ENCODE measurements around the gene ANO2. TPM values are rescaled to one million over a fixed set of nuclear protein-coding genes. Genes with fewer than 3 reads are reported as not detected.
"Not testable (repeated sequence)": the region's sequence is repeated elsewhere in the genome, so short reads cannot be mapped to it uniquely, and the experiment has no call there.

Gene ANO2
- polyA plus RNA-seq, 1 donor = 4.0 TPM

DNA sequence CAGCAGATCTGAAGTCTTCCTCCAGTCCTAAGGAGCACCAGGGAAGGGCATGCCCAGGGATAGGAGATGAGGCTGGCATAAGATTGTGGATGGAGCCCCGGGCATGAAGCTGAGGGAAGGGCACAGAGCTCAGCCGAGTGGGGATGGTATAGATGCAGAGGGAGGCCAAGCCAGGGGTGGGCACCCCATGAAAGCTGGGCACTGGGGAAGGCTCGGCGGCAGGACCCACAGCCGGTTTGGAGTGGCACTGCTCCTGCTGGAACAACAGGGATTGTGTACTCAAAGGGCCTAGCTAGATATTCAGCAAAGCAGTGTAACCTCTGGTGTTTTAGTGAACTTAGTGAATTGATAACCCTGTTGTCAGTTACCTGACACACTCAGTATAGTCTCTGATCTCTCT, 396.0 kb downstream of the ANO2 start:
- no peak for DNase-seq (ENCODE audit: low read depth)

DNA sequence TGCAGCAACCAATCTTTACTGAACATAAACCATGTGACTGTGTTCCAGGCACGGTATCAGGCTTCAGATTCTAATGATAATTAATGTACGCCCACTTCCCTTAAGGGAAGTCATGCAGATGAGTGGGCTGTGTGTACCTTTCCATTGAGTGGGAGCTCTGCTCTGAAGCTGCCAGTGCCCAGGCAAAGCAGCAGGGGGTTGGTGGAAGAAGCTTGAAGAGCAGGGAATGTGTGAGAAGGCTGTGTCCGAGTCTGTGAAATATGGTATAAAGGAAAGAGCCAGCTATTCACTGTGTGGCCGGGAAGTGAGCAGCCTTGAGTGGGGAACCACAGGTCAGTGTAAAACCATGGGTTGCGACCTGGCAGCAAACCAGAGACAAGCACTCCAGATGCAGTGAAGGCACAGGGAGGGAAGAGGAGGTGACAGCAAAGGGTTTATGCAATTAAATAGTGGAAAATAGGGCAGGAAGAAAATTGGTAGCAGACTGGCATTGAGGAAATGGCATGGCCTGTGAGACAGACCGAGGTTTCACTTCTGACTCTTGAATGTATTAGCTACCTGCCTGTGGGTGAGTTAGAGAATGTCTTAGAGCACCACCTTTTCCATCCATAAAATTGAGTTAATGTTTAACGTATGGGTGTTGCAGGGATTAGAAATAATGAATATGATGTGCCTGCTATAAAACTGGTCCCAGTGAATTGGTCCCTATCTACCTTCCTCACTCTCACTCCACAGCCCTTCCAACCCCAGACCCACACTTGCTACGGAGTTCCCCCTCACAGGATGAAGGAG, 396.7 kb downstream of the ANO2 start:
- no peak for DNase-seq (ENCODE audit: low read depth)

DNA sequence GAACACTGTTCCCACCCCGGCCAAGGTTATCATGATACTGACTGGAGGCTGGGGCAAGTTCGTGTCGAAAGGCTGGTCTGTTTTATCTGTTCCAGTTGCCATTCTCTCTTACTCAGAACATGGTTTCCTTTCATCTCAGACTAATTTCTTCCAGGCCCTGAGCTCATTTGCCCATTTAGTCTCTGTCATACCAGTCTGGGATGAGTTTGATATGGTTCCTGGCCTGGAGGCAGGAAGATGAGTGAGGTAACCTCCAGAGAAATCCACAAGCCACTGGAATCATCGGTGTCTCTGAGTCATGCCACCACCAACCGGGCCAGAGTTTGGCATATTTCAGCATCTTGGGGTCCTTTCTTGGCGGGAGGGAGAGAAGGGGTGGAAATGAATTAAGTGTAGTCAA, 398.4 kb downstream of the ANO2 start:
- no peak for DNase-seq (ENCODE audit: low read depth)

DNA sequence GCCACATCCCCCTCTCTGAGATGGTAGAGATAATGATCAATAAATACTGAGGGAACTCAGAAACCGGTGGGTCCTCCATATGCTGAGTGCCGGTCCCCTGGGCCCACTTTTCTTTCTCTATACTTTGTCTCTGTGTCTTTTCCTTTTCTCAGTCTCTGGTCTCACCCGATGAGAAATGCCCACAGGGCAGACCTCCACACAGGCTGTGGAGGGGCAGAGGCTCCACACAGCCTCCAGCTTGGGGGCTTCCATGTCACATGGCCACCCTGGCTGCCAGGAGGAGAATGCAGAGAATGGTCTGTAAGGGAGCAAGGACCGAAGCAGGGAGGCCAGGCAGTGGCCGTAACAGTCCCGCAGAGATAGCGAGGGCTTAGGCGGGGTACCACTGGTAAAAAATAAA, 407.3 kb downstream of the ANO2 start:
- DNase-seq (ENCODE audit: low read depth) = no peak

DNA sequence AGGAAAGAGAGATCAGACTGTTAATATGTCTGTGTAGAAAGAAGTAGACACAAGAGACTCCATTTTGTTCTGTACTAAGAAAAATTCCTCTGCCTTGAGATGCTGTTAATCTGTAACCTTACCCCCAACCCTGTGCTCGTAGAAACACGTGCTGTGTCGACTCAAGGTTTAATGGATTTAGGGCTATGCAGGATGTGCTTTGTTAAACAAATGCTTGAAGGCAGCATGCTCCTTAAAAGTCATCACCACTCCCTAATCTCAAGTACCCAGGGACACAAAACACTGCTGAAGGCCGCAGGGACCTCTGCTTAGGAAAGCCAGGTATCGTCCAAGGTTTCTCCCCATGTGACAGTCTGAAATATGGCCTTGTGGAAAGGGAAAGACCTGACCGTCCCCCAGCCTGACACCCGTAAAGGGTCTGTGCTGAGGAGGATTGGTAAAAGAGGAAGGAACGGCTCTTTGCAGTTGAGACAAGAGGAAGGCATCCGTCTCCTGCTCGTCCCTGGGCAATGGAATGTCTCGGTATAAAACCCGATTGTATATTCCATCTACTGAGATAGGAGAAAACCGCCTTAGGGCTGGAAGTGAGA, 407.9 kb downstream of the ANO2 start:
- not testable (repeated sequence) for DNase-seq (ENCODE audit: low read depth)

DNA sequence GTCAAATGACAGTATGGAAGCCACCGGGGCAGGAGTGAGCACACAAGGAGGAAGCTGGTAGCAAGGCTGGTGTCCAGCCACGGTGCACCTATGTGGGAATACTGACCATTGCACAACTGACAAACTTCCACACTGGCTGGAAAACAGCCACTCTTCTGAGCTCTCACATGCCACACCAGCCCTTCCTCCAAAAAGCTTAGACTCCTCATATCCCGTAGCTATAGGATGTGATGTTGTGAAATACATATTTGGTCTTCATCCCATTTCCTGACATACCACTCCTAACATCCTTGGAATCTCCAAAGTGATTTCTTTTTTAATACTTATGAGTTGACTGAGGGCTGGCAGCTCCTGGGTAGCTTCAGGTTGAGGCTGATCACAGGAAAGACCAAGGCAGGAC, 409.5 kb downstream of the ANO2 start:
- DNase-seq (ENCODE audit: low read depth) = no peak

DNA sequence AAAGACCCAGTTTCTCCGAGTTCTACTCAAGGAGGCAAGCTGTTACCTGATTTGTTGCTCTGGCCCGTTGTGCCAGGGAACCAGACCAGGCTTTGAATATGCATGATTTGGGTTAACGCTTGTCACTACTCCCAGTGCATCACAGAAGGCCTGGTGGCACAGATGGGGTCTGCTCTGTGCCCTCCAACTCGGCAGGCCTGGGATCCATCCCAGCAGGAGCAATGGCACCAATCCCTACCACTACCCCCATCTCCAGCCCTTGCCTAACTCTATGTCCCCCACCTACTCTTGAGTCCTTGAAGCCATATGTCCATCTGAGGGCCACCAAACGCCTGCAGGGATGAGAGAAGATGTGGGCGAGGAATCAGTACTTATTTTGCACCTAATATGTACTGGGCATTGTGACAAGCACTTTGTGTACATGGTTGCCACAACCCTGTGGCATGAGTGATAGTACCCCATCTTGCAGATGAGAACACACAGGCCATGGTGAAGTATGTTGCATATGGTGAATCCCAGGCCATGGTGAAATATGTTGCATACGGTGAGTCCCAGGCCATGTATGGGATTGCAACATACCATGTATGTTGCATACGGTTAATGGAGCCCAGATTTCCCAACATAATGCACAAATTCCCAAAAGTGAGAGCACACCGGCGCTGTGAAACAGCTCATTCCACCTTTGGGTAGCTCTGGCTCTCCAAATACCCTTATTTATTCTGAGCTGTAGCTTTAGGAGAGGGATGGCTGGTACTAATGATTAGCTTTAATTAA, 410.4 kb downstream of the ANO2 start:
- no peak for DNase-seq (ENCODE audit: low read depth)

DNA sequence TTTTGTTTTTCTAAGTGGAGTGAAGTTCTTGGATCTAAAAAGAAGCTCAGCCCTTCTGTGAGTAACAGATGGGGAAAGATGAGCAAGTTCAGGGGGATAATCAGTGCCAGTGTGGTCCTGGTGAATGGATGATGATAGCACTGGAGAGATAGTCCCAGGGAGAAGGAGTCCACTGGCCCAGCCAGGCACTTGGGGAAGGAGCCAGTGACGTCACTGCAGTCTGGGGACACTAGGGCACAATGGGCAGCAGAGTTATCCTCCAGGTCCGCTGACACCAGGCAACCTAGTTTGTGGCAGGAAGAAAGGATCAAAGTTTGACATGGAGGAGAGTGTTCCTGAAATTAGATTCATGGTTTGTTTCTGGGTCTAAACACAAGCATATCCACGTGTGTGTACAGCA, 411.7 kb downstream of the ANO2 start:
- DNase-seq (ENCODE audit: low read depth) = no peak

DNA sequence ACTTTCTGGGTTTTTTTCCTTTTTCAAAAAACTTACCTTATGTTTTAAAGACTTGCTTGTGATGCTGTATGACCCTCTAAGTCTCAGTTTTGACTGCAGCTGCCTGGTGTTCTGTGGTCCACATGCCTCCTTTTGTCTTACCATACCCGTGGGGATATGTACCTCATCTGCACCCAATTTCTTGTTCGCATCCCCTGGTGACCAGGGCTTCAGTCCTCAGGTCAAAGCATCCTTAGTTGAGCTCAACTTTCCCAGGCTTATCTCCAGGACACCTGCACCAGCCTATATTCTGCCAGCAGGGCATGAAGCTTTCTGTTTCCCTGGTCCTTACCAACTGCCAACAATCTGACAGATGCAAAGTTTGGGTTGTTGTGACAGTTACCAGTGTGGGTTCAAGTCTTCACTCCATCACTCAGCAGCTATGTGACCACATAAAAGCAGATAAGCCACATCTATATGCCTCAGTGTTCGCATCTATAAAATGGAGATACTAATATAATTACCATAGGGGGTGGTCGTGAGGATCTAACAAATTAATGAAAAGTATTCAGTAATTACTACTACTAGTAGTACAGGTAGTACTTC, 419.2 kb downstream of the ANO2 start:
- no peak for DNase-seq (ENCODE audit: low read depth)

DNA sequence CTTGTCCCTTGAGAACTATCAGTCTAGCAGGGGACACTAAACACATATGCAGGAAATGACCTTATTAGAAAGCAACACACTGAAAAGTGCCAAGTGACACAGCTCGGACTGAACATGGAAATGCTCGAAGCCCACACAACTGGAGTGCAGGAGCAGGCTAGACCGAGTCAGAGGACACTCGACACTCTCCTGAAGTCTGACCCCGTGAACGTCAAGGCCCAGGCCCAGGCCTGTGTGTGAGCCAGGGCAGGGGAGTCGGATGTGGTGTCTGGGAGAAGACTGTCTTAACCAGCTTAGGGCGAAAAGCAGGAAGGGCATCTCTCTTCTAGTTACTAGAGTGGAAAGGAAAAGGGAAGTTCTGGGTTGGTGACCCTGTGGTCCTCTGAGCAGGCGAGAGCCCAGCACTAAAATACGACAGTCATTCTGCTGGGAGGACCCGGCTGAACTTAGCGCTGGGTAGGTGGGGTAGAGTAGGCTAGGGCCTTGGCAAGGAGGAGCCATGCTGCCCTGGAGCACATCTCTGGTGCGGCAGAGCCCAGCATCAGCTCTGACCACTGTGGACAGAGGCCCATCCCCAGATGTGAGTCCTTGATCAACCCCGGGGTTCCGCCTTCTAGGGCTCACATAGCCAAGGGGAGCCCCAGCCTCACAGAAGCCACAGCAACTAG, 420.2 kb downstream of the ANO2 start:
- no peak for DNase-seq (ENCODE audit: low read depth)

DNA sequence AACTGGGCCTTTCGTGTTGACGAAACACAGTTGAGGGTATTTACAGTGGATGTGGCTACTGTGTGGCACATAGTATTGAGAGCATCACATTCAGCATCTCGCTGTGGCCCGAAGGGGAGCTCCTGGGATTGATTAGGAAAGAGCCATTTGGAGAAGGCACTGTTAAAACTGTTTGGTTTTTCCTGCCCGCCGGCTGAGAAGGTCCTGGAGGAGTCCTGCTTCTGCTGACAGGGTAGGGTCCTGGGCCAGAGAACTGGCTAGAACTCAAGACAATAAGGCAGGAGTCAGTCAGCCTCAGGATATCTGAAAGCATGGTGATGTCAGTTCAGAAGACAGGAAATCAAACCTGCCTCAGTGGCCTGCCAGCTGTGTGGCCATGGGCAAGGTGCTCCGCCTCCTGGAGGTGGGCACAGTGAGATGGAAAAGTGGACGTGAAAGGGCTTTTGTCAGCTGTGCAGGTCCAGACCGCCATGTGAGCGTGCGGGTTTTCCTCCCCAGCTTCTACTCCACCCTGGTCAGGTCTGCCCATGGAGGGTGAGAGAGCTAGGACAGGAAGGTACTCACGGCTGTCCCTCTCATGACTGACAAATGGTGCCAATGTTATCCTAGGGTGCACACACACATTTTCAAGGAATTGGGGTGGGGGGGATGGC, 420.8 kb downstream of the ANO2 start:
- no peak for DNase-seq (ENCODE audit: low read depth)

DNA sequence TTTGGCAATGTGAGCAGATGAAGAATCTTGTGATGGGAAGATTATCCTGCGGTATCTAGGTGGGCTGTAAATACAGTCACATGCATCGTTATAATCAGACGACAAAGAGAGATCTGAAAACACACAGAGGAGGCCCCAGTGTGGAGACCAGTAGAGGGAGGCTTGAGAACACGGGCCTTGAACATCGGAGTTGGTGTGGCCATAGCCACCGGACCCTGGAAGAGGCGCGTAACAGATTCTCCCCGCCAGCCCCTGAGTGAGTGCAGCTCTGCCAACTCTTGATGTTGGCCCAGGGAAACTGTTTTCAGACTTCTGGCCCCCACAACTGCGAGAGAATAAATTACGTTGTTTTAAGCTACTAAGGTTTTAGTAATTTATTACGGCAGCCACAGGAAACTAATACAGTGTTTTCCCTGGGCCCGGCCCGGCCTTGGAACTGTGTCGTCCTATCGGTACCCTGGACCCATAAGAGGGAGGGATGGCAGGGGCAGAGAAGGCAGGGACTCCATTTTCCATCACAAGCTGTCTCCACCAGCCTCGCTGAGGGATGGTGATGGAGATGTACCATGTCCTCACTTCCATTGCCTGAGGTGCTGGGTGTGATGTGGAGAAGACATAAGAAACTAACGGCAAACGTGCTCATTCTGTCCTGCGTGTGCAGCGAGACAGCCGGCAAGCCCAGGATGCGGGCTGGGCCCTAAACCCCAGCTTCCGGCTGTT, 421.5 kb downstream of the ANO2 start:
- DNase-seq (ENCODE audit: low read depth) = no peak

DNA sequence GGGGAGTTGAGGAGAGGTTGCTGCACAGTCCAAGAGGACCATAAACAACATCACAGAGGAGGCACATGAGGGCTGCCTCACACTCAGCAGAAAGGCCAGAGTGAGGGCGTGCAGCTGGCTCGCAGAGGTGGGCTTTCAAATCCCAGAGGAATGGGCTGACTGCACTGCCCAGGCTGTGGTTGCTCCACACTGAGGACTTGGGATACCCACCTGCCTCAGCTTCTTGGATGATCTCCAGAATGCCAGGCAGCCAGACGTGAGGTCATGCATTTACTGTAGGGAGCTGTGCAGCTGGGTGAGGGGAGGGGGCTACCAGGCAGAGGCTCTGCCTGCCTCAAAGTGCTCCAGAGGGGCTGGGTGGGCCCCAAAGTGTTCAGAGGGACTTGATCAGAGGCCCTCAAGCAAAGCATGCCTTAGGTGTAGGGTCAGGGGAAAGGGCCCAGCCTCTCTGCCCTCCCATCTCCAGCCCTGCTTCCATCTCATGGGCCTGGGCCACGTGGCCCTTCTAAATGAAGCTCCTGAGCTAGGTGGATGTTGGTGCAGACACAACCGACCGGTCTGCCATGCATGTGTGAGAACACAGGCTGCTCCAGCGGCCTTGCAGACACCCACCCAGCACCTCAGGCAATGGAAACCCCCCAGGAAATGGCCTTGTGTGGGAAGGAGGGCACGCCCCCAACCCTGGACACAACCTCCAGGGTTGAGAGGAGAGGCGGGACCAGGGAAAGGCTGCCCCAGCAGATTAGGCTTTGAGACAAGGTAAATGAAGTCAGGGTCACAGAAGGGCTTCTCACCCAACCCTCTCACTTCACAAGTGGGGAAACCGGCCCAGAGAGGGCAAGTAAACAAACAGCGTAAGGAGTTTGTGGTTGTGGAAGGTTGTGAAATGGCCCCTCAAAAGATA, 422.4 kb downstream of the ANO2 start:
- no peak for DNase-seq (ENCODE audit: low read depth)

DNA sequence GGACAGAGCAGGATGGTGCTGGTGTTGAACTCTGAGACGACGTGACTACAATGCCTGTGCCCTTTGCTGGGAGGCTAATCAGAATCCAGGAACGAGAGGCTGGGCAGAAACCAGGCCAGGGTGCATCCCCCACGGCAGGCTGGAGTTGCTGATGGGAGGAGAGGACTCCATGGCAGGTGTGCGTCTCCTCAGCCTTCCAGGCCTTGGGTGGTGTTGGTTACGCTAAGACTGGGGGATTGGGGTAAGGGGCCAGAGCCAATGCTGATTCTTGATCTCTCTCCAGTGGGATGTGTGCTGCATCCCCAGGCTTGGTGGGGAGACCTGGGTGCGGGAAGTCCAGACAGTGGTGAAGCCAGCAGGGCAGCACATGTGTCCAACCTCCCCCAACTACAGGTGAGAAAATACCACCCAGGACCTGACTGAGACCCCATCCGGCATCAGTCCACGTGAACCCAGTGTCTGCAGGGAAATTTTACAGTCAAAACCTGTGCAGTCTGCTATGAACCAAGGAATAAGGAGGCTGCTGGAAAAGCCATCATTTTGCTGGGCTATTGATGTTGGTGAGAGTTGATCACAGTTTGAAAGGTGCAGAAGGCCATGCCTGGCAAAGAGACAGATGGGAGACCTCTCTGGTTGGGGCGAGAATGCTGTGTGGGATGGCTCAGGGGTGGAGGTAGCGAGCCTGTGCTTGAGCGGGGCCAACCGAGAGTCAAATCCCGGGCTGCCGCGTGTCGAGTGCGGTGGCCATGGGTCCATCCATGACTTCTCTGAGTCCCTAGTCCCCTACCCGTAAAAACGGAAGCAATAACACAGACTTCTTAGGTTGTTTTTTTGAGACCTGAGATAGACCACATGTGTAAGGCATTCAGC, 423.4 kb downstream of the ANO2 start:
- no peak for DNase-seq (ENCODE audit: low read depth)

DNA sequence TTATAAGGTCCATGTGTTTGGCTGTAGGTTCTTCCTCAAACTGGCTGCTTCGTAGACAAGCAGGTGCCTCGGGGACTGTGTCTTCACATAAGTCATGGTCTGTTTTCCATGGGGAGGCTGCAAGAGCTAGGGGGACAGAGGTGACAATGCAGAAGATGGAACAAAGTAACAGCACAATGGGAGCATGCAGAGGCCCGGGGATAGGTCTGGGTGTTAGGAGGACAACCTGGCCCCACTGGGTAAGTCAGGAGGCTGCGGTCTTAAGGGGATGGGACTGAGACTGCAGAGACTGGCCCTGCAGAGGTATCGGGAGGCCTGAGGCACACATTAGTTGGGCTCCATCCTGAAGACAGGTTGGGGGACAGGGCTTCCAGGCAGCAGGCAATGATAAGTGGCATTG, 424.2 kb downstream of the ANO2 start:
- no peak for DNase-seq (ENCODE audit: low read depth)

DNA sequence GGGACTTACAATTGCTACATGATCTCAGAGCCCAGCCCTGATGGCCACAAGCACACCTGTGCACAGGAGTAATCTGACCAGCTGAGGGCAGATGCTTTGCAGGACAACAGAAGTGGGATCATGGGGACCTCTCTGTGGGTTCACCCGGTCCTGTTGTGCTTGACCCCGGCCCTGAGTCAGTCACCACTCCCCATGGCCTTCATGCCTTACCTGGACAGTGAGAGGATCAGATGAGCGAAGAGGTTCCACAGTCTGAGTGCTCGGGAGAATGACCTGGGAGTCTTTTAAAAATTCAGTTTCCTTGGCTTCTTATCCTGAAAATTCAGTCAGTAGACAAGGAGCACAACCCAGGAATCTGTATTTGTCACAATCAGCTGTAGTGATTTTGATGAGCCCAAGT, 425.0 kb downstream of the ANO2 start:
- no peak for DNase-seq (ENCODE audit: low read depth)

DNA sequence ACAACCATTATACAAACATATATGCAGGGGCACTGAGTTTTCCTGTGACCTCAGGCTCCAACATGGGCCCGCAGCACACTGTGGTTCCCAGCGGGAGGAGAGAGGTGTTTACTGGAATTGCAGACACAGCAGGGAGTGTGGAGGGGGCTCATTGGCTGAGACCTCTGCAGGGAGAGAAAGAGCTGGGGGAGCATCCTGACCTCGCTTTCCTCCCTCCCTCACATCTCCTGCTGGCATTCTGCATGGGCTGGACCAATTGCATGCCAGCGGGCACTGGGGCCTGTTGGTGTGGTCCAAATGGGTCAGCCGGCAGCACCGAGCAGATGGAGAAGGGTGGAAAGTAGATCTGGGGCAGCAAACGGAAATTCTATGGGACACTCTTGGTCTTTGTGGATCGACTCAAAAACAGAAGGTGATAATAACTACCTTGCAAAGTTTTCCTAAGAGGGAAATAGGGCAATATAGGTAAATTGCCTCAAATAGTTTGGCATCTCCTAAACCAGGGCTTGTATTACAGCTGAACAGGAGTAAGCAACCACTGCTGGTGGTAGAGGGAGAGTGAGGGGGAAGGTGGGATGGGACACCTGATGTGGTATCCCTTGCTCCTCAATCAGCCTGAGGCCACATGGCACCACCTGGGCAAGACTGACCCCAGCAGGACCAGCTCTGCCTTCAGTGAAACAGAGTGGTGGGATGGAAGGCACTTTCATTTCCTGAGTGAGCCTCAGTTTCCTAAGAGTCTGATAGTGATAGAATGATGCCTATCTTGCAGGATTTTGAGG, 426.3 kb downstream of the ANO2 start:
- no peak for DNase-seq (ENCODE audit: low read depth)
